GM12878 (cell line): Measurements from ENCODE around the gene FNDC3B. TPM values are rescaled to one million over a fixed set of nuclear protein-coding genes. Genes with fewer than 3 reads are reported as not detected.

ENCODE experiments used
- ATAC-seq: fragments of 200-7000 bp; cut with Tn5 transposase; 3 replicates; pipeline ENCODE4 v1.9.1; 2020; ENCODE audit warnings: mild to moderate bottlenecking, moderate library complexity
- BruUV-seq: library from RNA; stranded (reverse); fragments of 400-500 nt; replicated peaks from 2 replicates; lab custom pipeline; 2021; lab: Mats Ljungman, UMichigan
- CTCF ChIA-PET: fragments of 300-600 bp; sonication (Branson Sonifier 250); formaldehyde crosslinking; extraction: SDS; loops from one replicate; lab custom pipeline; 2021; ENCODE audit warnings: inconsistent platforms; lab: Yijun Ruan, JAX
- POLR2A ChIA-PET: fragments of 350-600 bp; formaldehyde crosslinking; extraction: SDS; loops from one replicate; lab custom pipeline; 2021; ENCODE audit warnings: inconsistent platforms; lab: Charles Lee
- RAD21 ChIA-PET: fragments of 300-600 bp; sonication (Branson Sonifier 250); formaldehyde crosslinking; loops from one replicate; lab custom pipeline; 2023; ENCODE audit warnings: antibody characterized with exemption; ENCODE audit not compliant: unreplicated experiment; lab: Charles Lee
- SMC1A ChIA-PET: fragments of 300-600 bp; sonication (Branson Sonifier 250); formaldehyde crosslinking; loops from one replicate; lab custom pipeline; 2023; ENCODE audit not compliant: unreplicated experiment, uncharacterized antibody; lab: Charles Lee
- DNase-seq: peaks from one replicate; pipeline ENCODE4 v3.0.0-alpha.2; 2011; ENCODE audit warnings: low read depth, low spot score
- FAIRE-seq: peaks from 3 replicates; lab custom pipeline; 2011; peaks lifted over from hg19 to GRCh38; lab: Jason Lieb, UNC
- H2AFZ ChIP-seq: 2 replicates; pipeline ENCODE4 v1.6.0; 2011; ENCODE audit warnings: low read depth, low read length, control low read depth; ENCODE audit not compliant: control insufficient read depth
- H3K27ac ChIP-seq: 2 replicates; pipeline ENCODE4 v1.5.1; 2011; ENCODE audit warnings: control low read depth; ENCODE audit not compliant: control insufficient read depth, insufficient read depth
- H3K27me3 ChIP-seq, 2 experiments: replicated peaks in 1 of 2; 2 replicates each; pipeline versions ENCODE4 v1.6.0 to v1.6.1; 2011; ENCODE audit warnings: low read length in 1 of 2; ENCODE audit not compliant: control insufficient read depth in 2 of 2, insufficient read depth in 2 of 2
- H3K36me3 ChIP-seq, 2 experiments: 2 replicates each; pipeline ENCODE4 v1.5.1; 2011; ENCODE audit warnings: low read length in 1 of 2; ENCODE audit not compliant: control insufficient read depth in 2 of 2, insufficient read depth in 2 of 2
- H3K4me1 ChIP-seq: 2 replicates; pipeline ENCODE4 v1.6.1; 2011; ENCODE audit warnings: mild to moderate bottlenecking, low read length, moderate library complexity, mixed read lengths; ENCODE audit not compliant: control insufficient read depth, insufficient read depth
- H3K4me2 ChIP-seq: 2 replicates; pipeline ENCODE4 v1.6.0; 2011; ENCODE audit warnings: control low read depth; ENCODE audit not compliant: control insufficient read depth, insufficient read depth
- H3K4me3 ChIP-seq: fragments of 200-600 bp; sonication (generic); 2 replicates; pipeline ENCODE4 v1.5.1; 2016
- H3K79me2 ChIP-seq: 2 replicates; pipeline ENCODE4 v1.6.0; 2011; ENCODE audit warnings: low read length; ENCODE audit not compliant: control insufficient read depth, insufficient read depth
- H3K9ac ChIP-seq: 2 replicates; pipeline ENCODE4 v1.8.0; 2011; ENCODE audit warnings: low read length, control low read depth, mixed read lengths; ENCODE audit not compliant: control insufficient read depth, insufficient read depth
- H3K9me3 ChIP-seq: replicated peaks from 3 replicates; pipeline ENCODE4 v1.5.1; 2011; ENCODE audit warnings: mild to moderate bottlenecking, low read length; ENCODE audit not compliant: control insufficient read depth, insufficient read depth
- H4K20me1 ChIP-seq: 2 replicates; pipeline ENCODE4 v1.6.0; 2011; ENCODE audit not compliant: control insufficient read depth, insufficient read depth
- ATF7 ChIP-seq: fragments of 450-650 bp; IDR thresholded peaks from 2 replicates; pipeline ENCODE4 v1.6.1; 2016; ENCODE audit warnings: low read depth, mild to moderate bottlenecking
- BCLAF1 ChIP-seq: fragments of 450-650 bp; IDR thresholded peaks from 2 replicates; pipeline ENCODE4 v1.6.1; 2017; ENCODE audit warnings: antibody characterized with exemption, mild to moderate bottlenecking, moderate library complexity
- CEBPB ChIP-seq, 2 experiments: fragments of 150-350 bp in 1 of 2; IDR thresholded peaks; 2 replicates each; pipeline ENCODE4 v1.6.1; 2012 to 2014; ENCODE audit warnings: low read depth in 2 of 2, low read length in 2 of 2, borderline replicate concordance in 1 of 2, inconsistent platforms in 1 of 2
- EZH2 ChIP-seq: IDR thresholded peaks from 2 replicates; pipeline ENCODE4 v1.6.1; 2012; ENCODE audit warnings: low read depth, mild to moderate bottlenecking, control low read depth, inconsistent platforms, low read length, borderline replicate concordance; ENCODE audit not compliant: control insufficient read depth
- JUND ChIP-seq: IDR thresholded peaks from 2 replicates; pipeline ENCODE4 v1.6.1; 2012; ENCODE audit warnings: low read depth, mild to moderate bottlenecking, low read length, improper control_type of control experiment, moderate library complexity
- MEF2A ChIP-seq: IDR thresholded peaks from 2 replicates; pipeline ENCODE4 v1.6.1; 2011; ENCODE audit warnings: low read depth, mild to moderate bottlenecking, low read length, moderate library complexity; ENCODE audit not compliant: insufficient read depth
- PBX3 ChIP-seq: IDR thresholded peaks from 2 replicates; pipeline ENCODE4 v1.6.1; 2011; ENCODE audit warnings: mild to moderate bottlenecking, low read depth, low read length, moderate library complexity; ENCODE audit not compliant: insufficient replicate concordance
- RBBP5 ChIP-seq: fragments of 200-600 bp; sonication (generic); conservative IDR thresholded peaks from 2 replicates; pipeline ENCODE4 v1.6.1; 2016
- RELB ChIP-seq: fragments of 450-650 bp; IDR thresholded peaks from 2 replicates; pipeline ENCODE4 v1.6.1; 2017; ENCODE audit warnings: low read depth, mild to moderate bottlenecking, moderate library complexity
- SIX5 ChIP-seq: IDR thresholded peaks from 2 replicates; pipeline ENCODE4 v1.6.1; 2011; ENCODE audit warnings: mild to moderate bottlenecking, low read depth, low read length, moderate library complexity; ENCODE audit not compliant: severe bottlenecking
- TCF7 ChIP-seq: IDR thresholded peaks from 2 replicates; pipeline ENCODE4 v1.6.1; 2014; ENCODE audit warnings: antibody characterized with exemption, borderline replicate concordance
- ZBTB40 ChIP-seq: fragments of 450-650 bp; IDR thresholded peaks from 2 replicates; pipeline ENCODE4 v1.6.1; 2016; ENCODE audit warnings: mild to moderate bottlenecking, moderate library complexity, borderline replicate concordance
- ZZZ3 ChIP-seq: IDR thresholded peaks from 2 replicates; pipeline ENCODE4 v1.6.1; 2011; ENCODE audit warnings: low read depth; ENCODE audit not compliant: control insufficient read depth, insufficient read length
- WGBS: methylation state at CpG from one replicate; pipeline ENCODE4 v1.1.6; 2016; ENCODE audit warnings: low lambda C conversion rate; ENCODE audit not compliant: insufficient replicate concordance, insufficient coverage; ENCODE audit errors: missing lambda C conversion rate; 5-methylcytosine and 5-hydroxymethylcytosine counted together
- in situ Hi-C: fragments of 300-500 bp; cut with MboI; formaldehyde crosslinking; loops from 9 replicates; pipeline ENCODE4 v1.14.3; 2018; ENCODE audit warnings: mixed read lengths
- intact Hi-C: fragments of 100-400 bp; cut with micrococcal nuclease; formaldehyde crosslinking; loops from one replicate; pipeline ENCODE4 v1.14.2; 2022; ENCODE audit not compliant: unreplicated experiment
- polyA plus RNA-seq, 11 experiments: library from polyadenylated mRNA; depleted of rRNA in 4 of 11; unstranded in 6 of 11; stranded (reverse) in 5 of 11; fragments of >200 nt; fragmentation: Nextera tagmentation in 4 of 11; fragmentation: Illumina TruSeq in 1 of 11; extraction: Ambion mirVana in 4 of 11; extraction: Trizol in 1 of 11; gene quantifications; 1 replicate in 1 of 11; 2 replicates in 10 of 11; pipeline versions ENCODE4 v1.2.1 to v1.2.3, GENCODE V29; 2011 to 2016; ENCODE audit warnings: inconsistent platforms in 2 of 11, missing spikeins in 2 of 11, low read depth in 1 of 11
- total RNA-seq, 4 experiments: library from RNA; depleted of rRNA in 3 of 4; stranded (reverse); fragments of >200 nt in 3 of 4; fragmentation: Illumina TruSeq in 1 of 4; extraction: Trizol in 1 of 4; gene quantifications; 2 replicates each; pipeline versions ENCODE4 v1.2.1 to v1.2.3, GENCODE V29; 2013 to 2021

The FNDC3B gene
- total and polyA plus RNA-seq, 10 of the 15 experiments (the other 5 are each of a cell fraction or from before 2014, with no cell fraction given) = 7.9 to 35.0 (median 18.5) TPM

GRCh38 chr3:172012775-172013174 lies 26.6 kb upstream of the FNDC3B start:
- Histone ChIP-seq H3K4me2 (no peak overlapping the region), H4K20me1 (no peaks in the 10 kb centered on the region), H2AFZ (no peak overlapping the region), H3K79me2 (no peaks in the 10 kb centered on the region), H3K27ac (no peak overlapping the region), H3K4me3 (no peak overlapping the region), H3K36me3 (no peaks in the 10 kb centered on the region), H3K9ac (no peak overlapping the region), H3K9me3 (no peaks in the 10 kb centered on the region), H3K4me1 (no peaks in the 10 kb centered on the region), H3K27me3 (no peaks in the 10 kb centered on the region)
- no peak for DNase-seq
- SMC1A ChIA-PET = interaction anchor here (0.7 to 1.1 kb wide), 4 partner anchors 9 to 328 kb away, joined by 3 to 5 read pairs (median 4); no protein-coding TSS in a partner anchor
- no peak for FAIRE-seq
- RAD21 ChIA-PET = no interaction called here
- in situ Hi-C loops = no loop called here
- no TSS peak for BruUV-seq
- WGBS = 76% methylated on average over 1 of the region's 1 CpG
- POLR2A ChIA-PET = interaction anchor here (0.6 to 1.1 kb wide), 2 partner anchors 10 to 23 kb away, joined by 3 to 4 read pairs; no protein-coding TSS in a partner anchor
- ATAC-seq = no peak
- TF ChIP-seq RBBP5 = no peak
- TF ChIP-seq SIX5 = no peak
- TF ChIP-seq ZBTB40 = no peak
- TF ChIP-seq JUND = no peak
- TF ChIP-seq CEBPB (IDR thresholded peaks at IDR 0.05; ENCODE audit: borderline replicate concordance in 1 of 2, low read depth in 2 of 2, low read length in 2 of 2) = no peak
- TF ChIP-seq TCF7 = no peak
- TF ChIP-seq PBX3 = no peak
- TF ChIP-seq EZH2 = no peak
- no peak for TF ChIP-seq RELB
- TF ChIP-seq MEF2A = no peak
- TF ChIP-seq ZZZ3 = no peak
- TF ChIP-seq ATF7 = no peak
- TF ChIP-seq BCLAF1 = no peak
- intact Hi-C loops = no loop called here
- CTCF ChIA-PET = interaction anchor here (0.9 kb wide), 1 partner anchor 9 kb away, joined by 3 read pairs; no protein-coding TSS in a partner anchor
